GM19238 (cell line): ENCODE results near the gene MYMK.

Experiments
- DNase-seq: peaks from one replicate; pipeline ENCODE4 v3.0.0; 2011; ENCODE audit warnings: low spot score; ENCODE audit not compliant: insufficient read length

MYMK gene

GRCh38 chr9:133468777-133469421 lies 55.9 kb downstream of the MYMK start:
- no peak for DNase-seq

GRCh38 chr9:133468374-133468773 lies 56.4 kb downstream of the MYMK start:
- DNase-seq: no peak

DNA sequence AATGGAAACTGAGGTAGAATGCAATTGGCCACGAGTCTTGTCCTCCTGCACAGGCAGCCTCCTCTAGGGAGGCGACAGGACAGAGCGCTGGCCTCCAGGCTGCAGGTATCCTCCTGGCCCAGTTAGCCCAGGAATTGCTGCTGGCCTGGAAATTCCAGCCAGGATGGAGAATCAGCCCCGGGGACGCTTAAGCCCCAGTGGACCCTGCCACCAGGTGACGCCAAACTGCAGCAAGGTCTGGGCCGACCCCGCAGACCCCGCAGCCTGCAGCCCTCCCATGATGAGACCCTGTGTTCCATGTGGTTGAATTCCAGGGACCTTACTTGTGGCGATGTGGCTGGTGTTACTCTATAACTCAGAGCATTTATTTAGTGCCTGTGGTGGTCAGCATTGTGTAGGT lies 57.7 kb downstream of the MYMK start:
- DNase-seq: no peak

DNA sequence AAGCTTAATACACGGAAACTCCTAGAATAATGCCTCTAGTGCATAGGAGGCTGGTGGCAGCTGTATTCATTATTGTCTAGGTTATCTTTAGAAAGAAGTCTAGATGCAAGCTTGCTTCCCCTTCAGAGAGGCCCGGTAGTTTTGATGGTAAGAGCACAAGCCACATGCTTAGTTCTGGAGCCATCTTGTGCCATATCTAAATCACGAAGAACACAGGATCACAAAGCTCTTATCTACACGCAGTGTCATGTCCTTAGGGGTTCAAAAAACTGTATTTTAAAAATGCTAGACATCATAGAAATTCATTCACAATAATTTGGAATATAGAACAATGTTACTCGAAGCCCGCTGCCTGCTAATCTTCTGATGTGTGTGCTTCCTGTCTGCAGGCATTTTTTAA lies 58.8 kb downstream of the MYMK start:
- DNase-seq: no peak

DNA sequence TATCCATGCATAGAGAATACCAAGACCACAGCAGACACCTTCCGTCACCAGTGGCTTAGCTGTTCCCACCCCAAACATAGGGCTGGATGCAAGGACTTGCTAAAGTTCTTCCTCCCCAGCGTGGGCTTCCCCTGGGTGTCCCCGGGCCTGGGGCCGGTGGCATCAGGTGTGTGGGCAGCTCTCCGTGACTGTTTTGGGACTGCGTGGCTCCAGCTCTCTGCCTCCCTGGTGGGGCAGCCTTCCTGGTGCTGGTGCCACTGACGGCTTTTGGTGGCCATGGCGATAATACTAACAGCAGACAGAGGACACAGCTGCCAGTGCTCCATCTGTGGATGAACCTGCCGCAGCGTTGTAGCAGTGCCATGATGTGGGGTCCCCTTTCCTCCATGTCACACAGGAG lies 60.1 kb downstream of the MYMK start:
- DNase-seq: no peak
